SK-N-SH treated with all-trans-retinoic acid at 6 μM for 48 hours (cell line): Measurements from ENCODE around the gene SSBP4.

Experiments
- CSDC2 ChIP-seq: fragments of 250-450 bp; sonication (Bioruptor Pico); IDR thresholded peaks from 2 replicates; pipeline ENCODE4 v1.5.0; 2020; ENCODE audit warnings: mild to moderate bottlenecking, moderate library complexity
- PPARA ChIP-seq: fragments of 250-450 bp; sonication (Bioruptor Pico); IDR thresholded peaks from 2 replicates; pipeline ENCODE4 v1.5.0; 2020; ENCODE audit warnings: mild to moderate bottlenecking, borderline replicate concordance
- RARB ChIP-seq: fragments of 250-450 bp; sonication (Bioruptor Pico); IDR thresholded peaks from 2 replicates; pipeline ENCODE4 v1.8.0; 2021; ENCODE audit warnings: mild to moderate bottlenecking, moderate library complexity
- TCF4 ChIP-seq: fragments of 250-450 bp; sonication (Bioruptor Pico); IDR thresholded peaks from 2 replicates; pipeline ENCODE4 v1.8.0; 2021; ENCODE audit warnings: mild to moderate bottlenecking, moderate library complexity, borderline replicate concordance
- ZFP3 ChIP-seq: fragments of 250-450 bp; sonication (Bioruptor Pico); IDR thresholded peaks from 2 replicates; pipeline ENCODE4 v1.5.0; 2020; ENCODE audit warnings: mild to moderate bottlenecking, moderate library complexity
- ZFP30 ChIP-seq: fragments of 450-650 bp; formaldehyde crosslinking; IDR thresholded peaks from 2 replicates; pipeline ENCODE4 v1.5.0; 2022; ENCODE audit warnings: mild to moderate bottlenecking, moderate library complexity
- TF ChIP-seq, protein P1 (sequence below): fragments of 250-450 bp; sonication (Bioruptor Pico); IDR thresholded peaks from 2 replicates; pipeline ENCODE4 v1.8.0; 2021; ENCODE audit warnings: low read depth, mild to moderate bottlenecking, moderate library complexity, borderline replicate concordance
- TF ChIP-seq, protein P2 (sequence below): fragments of 250-450 bp; sonication (Bioruptor Pico); IDR thresholded peaks from 2 replicates; pipeline ENCODE4 v1.5.1; 2020; ENCODE audit warnings: low read depth, mild to moderate bottlenecking, moderate library complexity

DNA sequence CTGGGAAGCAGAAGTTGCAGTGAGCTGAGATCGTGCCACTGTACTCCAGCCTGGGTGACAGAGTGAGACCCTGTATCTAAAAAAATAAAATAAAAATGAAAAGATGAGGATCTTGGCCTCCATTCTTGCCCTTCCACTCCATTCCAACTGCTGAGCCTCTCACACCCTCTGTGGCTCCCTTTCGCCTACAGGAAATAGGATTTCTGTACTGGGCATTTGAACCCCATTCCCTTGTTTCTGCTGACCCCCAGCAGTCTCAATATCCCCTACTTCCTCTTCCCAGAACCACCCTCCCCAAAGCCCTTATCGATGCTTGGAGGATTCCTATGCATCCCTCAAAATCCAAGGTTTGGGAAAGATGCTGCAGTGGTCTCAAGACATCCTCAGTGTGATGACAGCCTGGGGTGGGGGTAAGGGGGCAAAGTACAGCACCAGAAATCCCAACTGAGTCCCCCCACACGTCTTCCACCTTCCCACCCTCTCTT, 45.7 kb upstream of the SSBP4 start:
- TF ChIP-seq CSDC2 (CRISPR knock-in tag) (no peak), ZFP3 (peak; percentile 31; the same call in 1 of the 2 replicates), RARB (no peak), PPARA (no peak), ZFP30 (no peak), TCF4 (CRISPR knock-in tag) (no peak)
- TF ChIP-seq, protein P1, sequence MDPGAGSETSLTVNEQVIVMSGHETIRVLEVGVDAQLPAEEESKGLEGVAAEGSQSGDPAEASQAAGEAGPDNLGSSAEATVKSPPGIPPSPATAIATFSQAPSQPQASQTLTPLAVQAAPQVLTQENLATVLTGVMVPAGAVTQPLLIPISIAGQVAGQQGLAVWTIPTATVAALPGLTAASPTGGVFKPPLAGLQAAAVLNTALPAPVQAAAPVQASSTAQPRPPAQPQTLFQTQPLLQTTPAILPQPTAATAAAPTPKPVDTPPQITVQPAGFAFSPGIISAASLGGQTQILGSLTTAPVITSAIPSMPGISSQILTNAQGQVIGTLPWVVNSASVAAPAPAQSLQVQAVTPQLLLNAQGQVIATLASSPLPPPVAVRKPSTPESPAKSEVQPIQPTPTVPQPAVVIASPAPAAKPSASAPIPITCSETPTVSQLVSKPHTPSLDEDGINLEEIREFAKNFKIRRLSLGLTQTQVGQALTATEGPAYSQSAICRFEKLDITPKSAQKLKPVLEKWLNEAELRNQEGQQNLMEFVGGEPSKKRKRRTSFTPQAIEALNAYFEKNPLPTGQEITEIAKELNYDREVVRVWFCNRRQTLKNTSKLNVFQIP (CRISPR knock-in tag), result no peak
- TF ChIP-seq, protein P2, sequence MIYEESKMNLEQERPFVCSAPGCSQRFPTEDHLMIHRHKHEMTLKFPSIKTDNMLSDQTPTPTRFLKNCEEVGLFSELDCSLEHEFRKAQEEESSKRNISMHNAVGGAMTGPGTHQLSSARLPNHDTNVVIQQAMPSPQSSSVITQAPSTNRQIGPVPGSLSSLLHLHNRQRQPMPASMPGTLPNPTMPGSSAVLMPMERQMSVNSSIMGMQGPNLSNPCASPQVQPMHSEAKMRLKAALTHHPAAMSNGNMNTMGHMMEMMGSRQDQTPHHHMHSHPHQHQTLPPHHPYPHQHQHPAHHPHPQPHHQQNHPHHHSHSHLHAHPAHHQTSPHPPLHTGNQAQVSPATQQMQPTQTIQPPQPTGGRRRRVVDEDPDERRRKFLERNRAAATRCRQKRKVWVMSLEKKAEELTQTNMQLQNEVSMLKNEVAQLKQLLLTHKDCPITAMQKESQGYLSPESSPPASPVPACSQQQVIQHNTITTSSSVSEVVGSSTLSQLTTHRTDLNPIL (CRISPR knock-in tag), result no peak
